Common myeloid progenitor, CD34-positive (primary cell): ENCODE results near the gene APBA1.

ENCODE experiments used
- CTCF ChIA-PET: fragments of 350-600 bp; sonication (Branson Sonifier 250); formaldehyde crosslinking; loops from one replicate; lab custom pipeline; 2021; ENCODE audit warnings: antibody characterized with exemption; lab: Charles Lee
- POLR2A ChIA-PET: fragments of 350-600 bp; sonication (Branson Sonifier 250); formaldehyde crosslinking; loops from one replicate; lab custom pipeline; 2021; ENCODE audit warnings: antibody characterized with exemption; lab: Charles Lee
- DNase-seq, 3 donors: peaks; one replicate each; pipeline versions ENCODE4 v3.0.0 to v3.0.0-alpha.2; 2013
- H3K27ac ChIP-seq, 2 experiments: 1 replicate in 1 of 2; 2 replicates in 1 of 2; pipeline ENCODE4 v1.7.0; 2013; ENCODE audit warnings: inconsistent platforms in 2 of 2, low read length in 2 of 2, mild to moderate bottlenecking in 2 of 2, low read depth in 1 of 2, moderate library complexity in 1 of 2; ENCODE audit not compliant: severe bottlenecking in 2 of 2, insufficient read depth in 1 of 2, poor library complexity in 1 of 2
- H3K27me3 ChIP-seq, 5 experiments: replicated peaks in 2 of 5; 1 replicate in 3 of 5; 2 replicates in 2 of 5; pipeline versions ENCODE4 v1.6.1 to v1.7.0; 2013; ENCODE audit warnings: low read length in 4 of 5, mild to moderate bottlenecking in 2 of 5, moderate library complexity in 2 of 5, inconsistent platforms in 1 of 5; ENCODE audit not compliant: insufficient read depth in 5 of 5, control insufficient read depth in 4 of 5
- H3K36me3 ChIP-seq, 4 experiments: 1 replicate in 2 of 4; 2 replicates in 2 of 4; pipeline versions ENCODE4 v1.6.1 to v1.7.0; 2013; ENCODE audit warnings: low read length in 3 of 4, control low read depth in 1 of 4, mild to moderate bottlenecking in 1 of 4; ENCODE audit not compliant: control insufficient read depth in 4 of 4, insufficient read depth in 4 of 4
- H3K4me1 ChIP-seq, 4 experiments: 1 replicate in 3 of 4; 2 replicates in 1 of 4; pipeline versions ENCODE4 v1.6.1 to v1.7.1; 2013; ENCODE audit warnings: low read length in 3 of 4, mild to moderate bottlenecking in 3 of 4, control low read depth in 1 of 4, inconsistent platforms in 1 of 4, moderate library complexity in 1 of 4; ENCODE audit not compliant: control insufficient read depth in 4 of 4, insufficient read depth in 4 of 4; ENCODE audit errors: control extremely low read depth in 1 of 4
- H3K4me3 ChIP-seq, 7 experiments: 1 replicate in 4 of 7; 2 replicates in 3 of 7; pipeline versions ENCODE4 v1.5.1 to v1.7.0; 2013; ENCODE audit warnings: mild to moderate bottlenecking in 7 of 7, low read length in 6 of 7, moderate library complexity in 6 of 7, inconsistent platforms in 2 of 7, low read depth in 2 of 7, control low read depth in 1 of 7; ENCODE audit not compliant: insufficient read depth in 4 of 7, control insufficient read depth in 1 of 7; ENCODE audit errors: extremely low read depth in 1 of 7
- H3K9me3 ChIP-seq, 5 experiments: 1 replicate in 4 of 5; 2 replicates in 1 of 5; pipeline versions ENCODE4 v1.6.1 to v1.7.1; 2013; ENCODE audit warnings: low read length in 4 of 5, mild to moderate bottlenecking in 2 of 5, inconsistent platforms in 1 of 5, low read depth in 1 of 5, moderate library complexity in 1 of 5; ENCODE audit not compliant: control insufficient read depth in 4 of 5, insufficient read depth in 2 of 5; ENCODE audit errors: control extremely low read depth in 1 of 5
- WGBS: methylation state at CpG from one replicate; pipeline ENCODE4 v1.1.5; 2013; ENCODE audit not compliant: insufficient coverage; 5-methylcytosine and 5-hydroxymethylcytosine counted together

The APBA1 gene

GRCh38 chr9:69425136-69425801, 246.9 kb downstream of the APBA1 start:
- Histone ChIP-seq H3K4me3 (no peak overlapping the region), H3K4me1 (no peaks in the 10 kb centered on the region), H3K36me3 (no peaks in the 10 kb centered on the region), H3K9me3 (no peaks in the 10 kb centered on the region), H3K27ac (no peak overlapping the region), H3K27me3 (no peaks in the 10 kb centered on the region)
- ChIA-PET CTCF (interaction anchor here (0.9 to 1.8 kb wide), 4 partner anchors 12 to 595 kb away, joined by 3 to 9 read pairs (median 3); no protein-coding TSS in a partner anchor), POLR2A (no interaction called here)
- WGBS: over 99% methylated on average over 13 of the region's 17 CpGs
- no peak for DNase-seq

- no peak overlapping the region for H3K27ac ChIP-seq
- ChIA-PET POLR2A (no interaction called here), CTCF (interaction anchor here (0.7 to 4.4 kb wide), 36 partner anchors 8 to 1180 kb away, joined by 3 to 64 read pairs (median 4); no protein-coding TSS in a partner anchor)
- WGBS: 57% methylated on average over 9 of the region's 16 CpGs
- H3K36me3 ChIP-seq: no peaks in the 10 kb centered on the region
- no peaks in the 10 kb centered on the region for H3K9me3 ChIP-seq
- peak; percentile 52 to 77 (median 69) for DNase-seq
- H3K27me3 ChIP-seq: peaks cover 0 to 2% (median 0%) of the 10 kb centered on the region in 5 experiments
- no peak overlapping the region for H3K4me3 ChIP-seq
- no peaks in the 10 kb centered on the region for H3K4me1 ChIP-seq
Observed at GRCh38 chr9:69421908-69422801, 250.0 kb downstream of the APBA1 start.

GRCh38 chr9:69420611-69421270, 251.4 kb downstream of the APBA1 start:
- 86% methylated on average over 8 of the region's 10 CpGs for WGBS

DNA sequence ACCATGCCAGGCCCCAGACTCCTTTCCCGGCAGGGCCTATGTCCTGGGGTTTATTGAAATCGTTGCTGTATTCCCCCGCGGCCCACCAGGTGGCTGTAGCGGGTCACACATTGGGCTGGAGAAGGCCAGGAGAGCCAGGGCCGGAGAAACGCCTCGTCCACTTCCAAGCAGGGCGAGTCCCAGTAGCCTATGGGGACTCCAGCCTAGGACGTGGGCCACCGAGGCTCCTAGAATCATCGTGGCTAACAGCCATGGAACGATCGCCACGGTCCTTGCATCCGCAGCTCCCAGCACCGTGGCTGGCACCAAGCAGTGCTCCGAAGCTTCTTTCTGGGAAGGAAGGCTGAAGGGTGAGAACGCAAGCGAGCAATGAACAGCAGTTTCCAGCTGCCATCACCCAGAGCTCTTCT, 259.4 kb downstream of the APBA1 start:
- no peak overlapping the region for H3K27ac ChIP-seq
- peaks cover 0 to 4% (median 0%) of the 10 kb centered on the region in 5 experiments for H3K27me3 ChIP-seq
- DNase-seq: peak; percentile 11 to 27 (median 21)
- H3K4me1 ChIP-seq: peaks cover 0 to 8% (median 2%) of the 10 kb centered on the region in 4 experiments
- POLR2A ChIA-PET: no interaction called here
- CTCF ChIA-PET: interaction anchor here (0.9 to 1.3 kb wide), 5 partner anchors 9 to 479 kb away, joined by 3 to 6 read pairs (median 3); no protein-coding TSS in a partner anchor
- H3K9me3 ChIP-seq: no peaks in the 10 kb centered on the region
- H3K36me3 ChIP-seq: no peaks in the 10 kb centered on the region
- WGBS: 57% methylated on average over 20 of the region's 20 CpGs
- peak overlapping the region in 1 of 7 experiments; percentile 57 for H3K4me3 ChIP-seq

More at GRCh38 chr9:69420611-69421270, 251.4 kb downstream of the APBA1 start:
- no peaks in the 10 kb centered on the region for H3K4me1 ChIP-seq
- peaks cover 0 to 2% (median 0%) of the 10 kb centered on the region in 5 experiments for H3K27me3 ChIP-seq
- no peaks in the 10 kb centered on the region for H3K9me3 ChIP-seq
- CTCF ChIA-PET: interaction anchor here (0.8 to 4.4 kb wide), 12 partner anchors 9 to 693 kb away, joined by 3 to 64 read pairs (median 5); no protein-coding TSS in a partner anchor
- POLR2A ChIA-PET: no interaction called here
- no peak overlapping the region for H3K4me3 ChIP-seq
- DNase-seq: no peak
- H3K36me3 ChIP-seq: no peaks in the 10 kb centered on the region
- no peak overlapping the region for H3K27ac ChIP-seq

DNA sequence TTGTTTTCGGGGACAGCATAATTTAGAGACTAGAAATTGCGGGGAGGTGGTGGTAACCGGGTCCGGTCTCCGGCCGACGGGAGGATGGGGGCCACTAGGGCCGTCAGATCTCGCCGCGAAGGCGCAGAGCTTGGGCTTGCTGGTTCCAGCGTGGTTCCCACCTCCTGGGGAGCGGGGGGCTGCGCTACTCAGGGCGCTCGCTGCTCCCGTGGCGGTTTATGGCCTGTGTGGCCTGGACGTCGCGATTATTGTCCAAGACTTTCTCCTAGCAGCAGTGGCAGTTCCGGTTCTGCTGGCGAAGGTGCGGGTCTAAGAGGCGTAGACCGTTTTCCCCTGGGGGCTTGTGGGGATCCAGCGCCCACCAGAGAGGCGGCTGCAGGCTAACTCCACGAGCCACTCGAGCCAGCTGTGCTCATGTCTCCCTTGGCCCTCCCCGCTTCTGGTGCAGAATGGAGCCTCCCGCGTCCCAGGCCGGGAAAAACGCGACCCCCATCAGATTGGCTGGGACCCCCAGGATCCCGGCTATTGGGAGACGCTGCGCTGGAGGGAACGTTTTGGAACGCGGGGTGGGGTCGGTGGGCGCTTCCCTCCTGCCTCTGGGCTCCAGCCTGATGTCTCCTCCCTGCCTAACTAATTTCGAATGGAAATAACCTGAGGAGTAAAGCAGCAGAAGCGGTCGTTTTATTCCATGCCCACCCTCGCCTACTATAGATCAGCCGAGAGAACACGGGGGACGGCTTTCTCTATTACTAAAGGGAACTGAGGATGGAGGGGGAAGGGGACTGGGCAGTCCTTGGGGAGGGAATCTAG, 260.0 kb downstream of the APBA1 start:
- POLR2A ChIA-PET: no interaction called here
- no peaks in the 10 kb centered on the region for H3K9me3 ChIP-seq

DNA sequence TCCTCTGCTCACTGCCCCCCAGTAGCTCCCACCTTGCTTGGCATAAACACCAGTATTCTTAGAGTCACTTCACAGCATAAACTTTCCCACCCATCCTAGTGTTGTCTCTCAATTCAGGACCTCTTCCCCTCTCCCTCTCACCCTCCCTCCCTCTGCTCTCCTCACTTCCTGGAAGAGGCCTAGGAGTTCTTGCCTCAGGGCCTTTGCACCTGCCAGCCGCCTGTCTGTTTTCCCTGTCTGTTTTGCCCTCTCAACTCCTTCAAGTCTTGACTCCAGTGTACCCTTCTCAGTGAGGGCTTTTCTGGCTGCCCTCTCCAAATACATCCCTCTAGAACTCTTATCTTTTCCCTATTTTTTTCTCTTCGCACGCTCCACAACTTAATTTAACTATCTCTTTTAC, 260.9 kb downstream of the APBA1 start:
- CTCF ChIA-PET: interaction anchor here (1.2 to 1.3 kb wide), 2 partner anchors 10 to 12 kb away, joined by 3 read pairs; no protein-coding TSS in a partner anchor
- Histone ChIP-seq H3K36me3 (no peaks in the 10 kb centered on the region), H3K4me1 (peaks cover 0 to 8% (median 2%) of the 10 kb centered on the region in 4 experiments), H3K4me3 (no peak overlapping the region), H3K27me3 (peaks cover 0 to 4% (median 0%) of the 10 kb centered on the region in 5 experiments), H3K9me3 (no peaks in the 10 kb centered on the region), H3K27ac (no peak overlapping the region)
- DNase-seq: no peak
- 100% methylated on average over 1 of the region's 3 CpGs for WGBS
- POLR2A ChIA-PET: no interaction called here

More for the DNA sequence above, 260.0 kb downstream of the APBA1 start:
- DNase-seq: no peak
- WGBS: 75% methylated on average over 50 of the region's 52 CpGs
- Histone ChIP-seq H3K27me3 (peaks cover 0 to 4% (median 0%) of the 10 kb centered on the region in 5 experiments), H3K4me3 (peak overlapping the region in 2 of 7 experiments; percentile 15 to 57), H3K36me3 (no peaks in the 10 kb centered on the region), H3K27ac (no peak overlapping the region), H3K4me1 (peaks cover 0 to 8% (median 2%) of the 10 kb centered on the region in 4 experiments)
- CTCF ChIA-PET: interaction anchor here (0.9 to 1.3 kb wide), 4 partner anchors 9 to 13 kb away, joined by 3 read pairs; no protein-coding TSS in a partner anchor
